Naive B cell (primary cell): ENCODE results near the gene NAV2. TPM values are rescaled to one million over a fixed set of nuclear protein-coding genes. Genes with fewer than 3 reads are reported as not detected.

Experiments
- ATAC-seq, 2 donors: fragments of 150-1000 bp; cut with Tn5 transposase; 2 replicates each; pipeline ENCODE4 v1.10.0; 2021; ENCODE audit warnings: low read depth in 2 of 2, mild to moderate bottlenecking in 2 of 2, moderate library complexity in 2 of 2
- DNase-seq: peaks from one replicate; pipeline ENCODE4 v3.0.0; 2022
- H3K27ac Mint-ChIP-seq, 6 donors: one replicate each; pipeline ENCODE4 v1.8.0; 2020 to 2022; ENCODE audit warnings: mild to moderate bottlenecking in 6 of 6, mixed read lengths in 6 of 6, moderate library complexity in 5 of 6, inconsistent platforms in 2 of 6
- H3K27me3 Mint-ChIP-seq, 3 donors: one replicate each; pipeline ENCODE4 v1.8.0; 2021 to 2022; ENCODE audit warnings: mixed read lengths in 3 of 3, mild to moderate bottlenecking in 1 of 3
- H3K36me3 Mint-ChIP-seq, 2 donors: one replicate each; pipeline ENCODE4 v1.8.0; 2020 to 2022; ENCODE audit warnings: mixed read lengths in 2 of 2, inconsistent platforms in 1 of 2, mild to moderate bottlenecking in 1 of 2
- H3K4me1 Mint-ChIP-seq, 3 donors: one replicate each; pipeline ENCODE4 v1.8.0; 2020 to 2022; ENCODE audit warnings: mixed read lengths in 3 of 3, inconsistent platforms in 1 of 3, mild to moderate bottlenecking in 1 of 3, moderate library complexity in 1 of 3
- H3K4me3 Mint-ChIP-seq, 8 donors: one replicate each; pipeline ENCODE4 v1.8.0; 2020 to 2022; ENCODE audit warnings: mild to moderate bottlenecking in 8 of 8, mixed read lengths in 8 of 8, moderate library complexity in 8 of 8, inconsistent platforms in 2 of 8
- H3K9me3 Mint-ChIP-seq, 7 donors: one replicate each; pipeline ENCODE4 v1.8.0; 2020 to 2022; ENCODE audit warnings: mixed read lengths in 7 of 7, mild to moderate bottlenecking in 5 of 7, inconsistent platforms in 2 of 7, moderate library complexity in 1 of 7
- polyA plus RNA-seq, 6 donors: library from polyadenylated mRNA; unstranded; fragments of 300-500 nt; fragmentation: Illumina TruSeq; gene quantifications; one replicate each; pipeline ENCODE4 v1.2.3, GENCODE V29; 2021; ENCODE audit warnings: low read depth in 6 of 6

NAV2 gene
- polyA plus RNA-seq, 6 donors from 2014 or later = 0.90 to 3.2 (median 0.94) TPM; not detected in 3

DNA sequence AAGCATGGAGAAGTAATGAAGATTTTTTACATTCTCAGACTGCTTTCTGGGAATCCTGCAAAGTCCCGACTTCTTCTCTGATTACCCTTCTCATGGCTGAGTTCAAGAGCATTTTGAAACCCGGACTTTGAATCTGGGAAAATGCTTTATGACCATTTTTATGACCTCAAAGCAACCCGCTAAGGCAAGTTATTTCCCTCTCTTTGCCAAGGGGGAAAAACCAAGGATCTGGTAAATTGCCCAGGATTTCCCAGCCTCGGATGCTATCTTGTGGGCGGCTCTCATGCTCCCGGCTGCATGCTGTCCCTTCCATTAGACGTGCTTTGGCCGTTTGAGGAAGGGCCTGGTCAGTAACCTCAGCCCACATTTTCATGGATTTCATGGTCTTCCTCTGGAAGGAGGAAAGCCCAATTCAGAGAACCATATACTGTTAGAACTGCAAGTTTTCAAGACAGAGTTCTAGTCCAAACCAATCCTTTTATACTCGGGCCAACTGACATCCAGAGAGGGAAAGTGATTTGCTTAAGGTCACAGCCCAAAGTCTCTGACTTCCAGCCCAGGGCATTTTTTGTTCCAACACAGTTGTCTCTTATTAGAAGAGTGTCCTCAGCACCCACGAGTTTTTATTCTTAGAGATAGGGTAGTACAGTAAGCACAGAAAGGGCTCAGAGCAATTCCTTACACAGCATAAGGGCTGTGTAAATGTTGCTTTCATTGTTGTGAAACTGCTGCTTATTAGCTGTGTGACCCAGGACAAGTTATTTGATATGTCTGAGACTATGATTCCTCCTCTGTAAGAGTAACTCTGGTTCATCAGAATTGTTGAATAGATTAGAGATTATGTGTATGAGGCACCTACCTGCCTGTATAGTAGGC lies 77.4 kb downstream of the NAV2 start:
- H3K4me1 Mint-ChIP-seq = no peaks in the 10 kb centered on the region
- ATAC-seq (no peak), DNase-seq (no peak)
- no peaks in the 10 kb centered on the region for H3K36me3 Mint-ChIP-seq
- H3K4me3 Mint-ChIP-seq = peak overlapping the region in 1 of 8 donors; percentile 45
- peak overlapping the region in 1 of 6 donors; percentile 32 for H3K27ac Mint-ChIP-seq
- peaks cover 0 to 1% (median 0%) of the 10 kb centered on the region in 7 donors for H3K9me3 Mint-ChIP-seq
- peaks cover 0 to 16% (median 13%) of the 10 kb centered on the region in 3 donors for H3K27me3 Mint-ChIP-seq

DNA sequence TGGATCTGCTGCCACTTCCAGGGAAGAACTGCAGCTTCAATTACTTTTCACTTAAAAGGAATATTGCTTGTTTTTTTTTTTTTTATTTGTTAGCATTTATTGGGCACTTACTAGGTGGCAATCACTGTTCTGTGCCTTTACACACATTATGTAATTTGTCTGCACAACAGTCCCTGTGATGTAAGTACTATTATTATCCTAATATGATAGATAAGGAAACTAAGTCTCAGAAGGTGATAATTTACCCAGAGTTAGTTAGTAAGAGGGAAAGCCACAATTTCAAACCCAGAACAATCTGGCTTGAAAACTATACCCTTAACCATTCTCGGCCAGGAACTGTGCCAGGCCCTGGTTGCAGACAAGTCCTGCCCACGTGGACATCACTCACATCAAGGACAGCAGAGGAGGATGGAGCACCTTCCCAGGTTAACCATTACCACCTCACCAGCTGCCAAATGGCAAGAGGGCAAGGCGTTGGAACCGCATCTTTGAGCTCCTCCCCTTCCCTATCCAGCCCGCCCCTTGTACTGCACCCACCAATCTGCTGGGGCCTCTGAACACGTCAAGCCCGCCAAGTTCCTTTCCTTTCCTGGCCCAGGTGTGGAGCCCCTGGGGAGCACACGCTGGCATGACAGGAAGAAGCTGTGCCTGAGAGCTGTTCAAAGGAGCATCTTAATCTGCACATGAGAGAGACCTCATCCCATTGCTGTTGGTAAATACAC lies 78.4 kb downstream of the NAV2 start:
- Mint-ChIP-seq H3K4me1 (no peaks in the 10 kb centered on the region), H3K4me3 (no peak overlapping the region), H3K36me3 (no peaks in the 10 kb centered on the region), H3K9me3 (peaks cover 0 to 1% (median 0%) of the 10 kb centered on the region in 7 donors), H3K27ac (peak overlapping the region in 1 of 6 donors; percentile 32), H3K27me3 (peaks cover 0 to 16% (median 12%) of the 10 kb centered on the region in 3 donors)
- no peak for DNase-seq
- ATAC-seq = no peak

DNA sequence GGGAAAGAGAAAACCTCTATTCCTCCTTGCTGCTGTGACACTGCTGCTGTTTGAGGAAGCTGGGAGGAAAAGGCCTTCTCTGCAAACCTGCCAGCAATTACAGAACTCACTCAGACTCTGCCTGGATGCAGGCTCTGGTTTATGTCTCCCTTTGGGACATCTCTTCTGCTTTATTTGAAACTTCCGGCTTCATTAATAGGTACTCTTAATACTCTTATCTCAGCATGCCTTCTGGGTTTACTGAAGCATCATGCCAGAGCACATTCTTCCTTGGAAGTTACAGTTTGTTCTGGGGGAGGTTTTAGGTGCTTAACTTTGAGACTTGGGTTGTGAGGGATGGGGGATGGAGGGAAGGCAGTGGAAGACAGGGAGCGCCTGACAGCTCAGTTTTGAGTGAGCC lies 79.9 kb downstream of the NAV2 start:
- peaks cover 3 to 22% (median 19%) of the 10 kb centered on the region in 3 donors for H3K27me3 Mint-ChIP-seq
- H3K4me1 Mint-ChIP-seq = no peaks in the 10 kb centered on the region
- H3K4me3 Mint-ChIP-seq = peak overlapping the region in 1 of 8 donors; percentile 40
- DNase-seq (no peak), ATAC-seq (no peak)
- no peaks in the 10 kb centered on the region for H3K36me3 Mint-ChIP-seq
- H3K27ac Mint-ChIP-seq = no peak overlapping the region
- H3K9me3 Mint-ChIP-seq = peaks cover 0 to 1% (median 0%) of the 10 kb centered on the region in 7 donors

DNA sequence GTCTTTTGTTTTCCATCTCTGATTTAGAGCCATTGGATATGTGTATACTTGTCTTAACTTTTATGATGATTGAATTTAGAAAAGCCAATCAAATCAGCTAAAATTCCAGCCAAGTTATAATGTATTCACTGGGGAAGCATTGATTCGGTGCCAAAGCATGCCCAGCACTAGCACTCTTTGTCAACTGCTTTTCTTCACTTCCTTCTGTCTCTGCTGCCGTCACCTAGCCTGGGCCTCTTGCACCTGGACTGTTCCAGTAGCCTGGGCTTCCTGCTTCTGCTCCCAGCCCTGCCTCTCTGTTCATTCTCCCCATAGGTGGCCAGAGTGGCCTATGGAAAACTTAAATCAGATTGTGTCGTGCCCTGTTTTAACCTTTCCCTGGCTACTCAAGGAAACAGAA lies 80.7 kb downstream of the NAV2 start:
- H3K36me3 Mint-ChIP-seq = no peaks in the 10 kb centered on the region
- H3K9me3 Mint-ChIP-seq = peaks cover 0 to 1% (median 0%) of the 10 kb centered on the region in 7 donors
- peak overlapping the region in 1 of 6 donors; percentile 79 for H3K27ac Mint-ChIP-seq
- DNase-seq = no peak
- H3K4me1 Mint-ChIP-seq = no peaks in the 10 kb centered on the region
- peaks cover 3 to 22% (median 15%) of the 10 kb centered on the region in 3 donors for H3K27me3 Mint-ChIP-seq
- no peak overlapping the region for H3K4me3 Mint-ChIP-seq
- no peak for ATAC-seq

DNA sequence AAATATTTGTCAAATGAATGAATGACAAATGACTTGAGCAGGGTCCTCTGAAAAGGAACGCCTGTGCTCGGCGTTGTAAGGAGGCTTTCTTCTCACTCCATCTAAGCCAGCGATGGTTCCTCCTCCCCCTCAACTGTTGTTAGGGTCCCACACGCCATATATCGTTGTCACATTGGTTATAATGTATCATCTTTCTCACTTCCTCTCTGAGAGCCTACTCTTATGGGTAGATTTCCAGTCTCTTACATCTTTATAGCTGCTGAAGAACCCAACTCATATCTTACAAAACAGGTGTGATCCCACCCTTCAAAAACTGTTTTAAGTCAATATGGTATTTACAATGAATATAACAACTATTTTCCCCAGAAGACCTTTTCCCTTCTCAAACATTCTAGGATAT lies 81.5 kb downstream of the NAV2 start:
- Mint-ChIP-seq H3K4me3 (no peak overlapping the region), H3K27ac (no peak overlapping the region), H3K27me3 (peaks cover 3 to 23% (median 8%) of the 10 kb centered on the region in 3 donors), H3K9me3 (peaks cover 0 to 2% (median 0%) of the 10 kb centered on the region in 7 donors), H3K36me3 (no peaks in the 10 kb centered on the region), H3K4me1 (no peaks in the 10 kb centered on the region)
- DNase-seq (no peak), ATAC-seq (no peak)

DNA sequence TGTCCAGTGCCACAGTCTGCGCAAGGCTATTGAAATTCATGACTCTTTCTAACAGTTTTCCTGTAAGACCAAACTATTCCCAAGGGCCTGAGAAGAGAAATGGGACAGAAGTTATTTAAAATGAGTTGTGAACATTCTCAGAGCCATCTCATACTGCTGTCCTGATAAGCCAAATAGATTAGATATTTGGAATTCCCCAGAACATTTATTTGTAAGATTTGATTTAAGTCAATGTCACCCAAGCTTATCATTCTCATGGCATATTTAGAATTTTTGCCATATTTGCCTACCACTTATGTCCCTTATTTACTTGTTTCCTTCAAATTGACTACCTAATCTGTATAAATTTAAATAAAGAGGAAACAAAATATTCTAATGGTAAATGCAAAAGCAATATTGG lies 82.4 kb downstream of the NAV2 start:
- H3K27me3 Mint-ChIP-seq = peaks cover 8 to 24% (median 8%) of the 10 kb centered on the region in 3 donors
- H3K27ac Mint-ChIP-seq = no peak overlapping the region
- peaks cover 0 to 2% (median 0%) of the 10 kb centered on the region in 7 donors for H3K9me3 Mint-ChIP-seq
- ATAC-seq = no peak
- no peak overlapping the region for H3K4me3 Mint-ChIP-seq
- DNase-seq = no peak
- H3K4me1 Mint-ChIP-seq = no peaks in the 10 kb centered on the region
- no peaks in the 10 kb centered on the region for H3K36me3 Mint-ChIP-seq

DNA sequence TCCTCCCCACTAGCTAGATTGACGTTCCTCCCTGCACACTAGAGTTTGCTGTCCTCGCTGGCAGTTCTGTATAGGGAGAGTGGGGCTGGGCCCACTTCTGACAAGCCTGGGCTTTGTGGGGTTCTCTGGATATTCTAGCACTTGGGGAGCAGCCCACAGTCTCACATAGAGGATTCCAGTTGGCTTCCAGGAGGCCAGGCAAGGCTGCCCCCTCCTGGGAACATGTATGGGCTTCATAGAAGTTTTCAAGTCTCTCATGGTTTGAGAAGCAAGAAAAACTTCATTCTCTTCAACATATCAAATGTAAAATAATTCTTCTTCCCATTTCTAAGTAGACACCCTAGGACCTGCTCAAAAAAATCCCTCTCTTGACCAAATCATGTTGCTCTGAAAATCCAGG lies 87.5 kb downstream of the NAV2 start:
- H3K36me3 Mint-ChIP-seq = no peaks in the 10 kb centered on the region
- no peaks in the 10 kb centered on the region for H3K4me1 Mint-ChIP-seq
- H3K4me3 Mint-ChIP-seq = no peak overlapping the region
- H3K27me3 Mint-ChIP-seq = peaks cover 9 to 31% (median 15%) of the 10 kb centered on the region in 3 donors
- ATAC-seq (no peak), DNase-seq (no peak)
- peaks cover 0 to 2% (median 0%) of the 10 kb centered on the region in 7 donors for H3K9me3 Mint-ChIP-seq
- H3K27ac Mint-ChIP-seq = peak overlapping the region in 1 of 6 donors; percentile 42

DNA sequence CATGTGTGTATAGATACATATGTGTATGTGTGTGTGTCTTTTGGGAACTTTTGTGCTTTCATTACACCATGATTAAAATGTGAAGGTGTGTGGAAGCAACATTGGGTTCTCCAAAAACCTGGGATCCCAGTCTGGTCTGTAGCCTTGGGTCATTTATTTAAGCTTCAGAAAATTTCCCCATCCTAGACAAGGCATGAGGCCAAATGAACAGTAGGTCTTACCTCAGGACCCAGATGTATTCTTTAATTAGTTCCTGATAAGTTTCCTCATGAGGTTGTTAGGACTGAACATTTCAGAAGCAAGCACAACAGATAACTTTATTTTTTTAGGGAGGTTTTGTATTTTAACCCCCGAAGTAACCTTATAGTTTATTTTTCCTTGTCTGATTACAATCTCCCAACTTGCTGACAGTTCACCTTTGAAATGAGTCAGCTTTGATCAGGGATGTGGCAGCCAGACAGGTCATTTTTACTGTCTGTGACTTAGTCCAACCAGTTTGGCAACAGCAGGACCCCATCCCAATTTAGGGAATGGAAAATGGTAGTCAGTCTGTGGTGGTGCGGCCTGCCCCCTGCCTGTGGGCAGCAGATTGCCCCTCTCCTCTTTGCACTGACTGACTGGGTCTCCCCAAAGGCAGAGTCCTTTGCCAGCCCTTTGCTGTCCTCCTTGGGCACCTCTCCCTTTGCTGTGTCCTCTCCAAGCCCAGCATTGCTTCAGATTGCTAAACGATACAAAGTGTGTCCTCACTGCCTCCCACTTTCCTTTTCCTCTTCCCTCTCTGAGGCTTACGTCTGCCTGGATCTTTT lies 88.3 kb downstream of the NAV2 start:
- Mint-ChIP-seq H3K27ac (no peak overlapping the region), H3K27me3 (peaks cover 9 to 31% (median 15%) of the 10 kb centered on the region in 3 donors), H3K36me3 (no peaks in the 10 kb centered on the region), H3K9me3 (peaks cover 0 to 2% (median 0%) of the 10 kb centered on the region in 7 donors), H3K4me3 (no peak overlapping the region), H3K4me1 (no peaks in the 10 kb centered on the region)
- DNase-seq = no peak
- ATAC-seq = no peak

DNA sequence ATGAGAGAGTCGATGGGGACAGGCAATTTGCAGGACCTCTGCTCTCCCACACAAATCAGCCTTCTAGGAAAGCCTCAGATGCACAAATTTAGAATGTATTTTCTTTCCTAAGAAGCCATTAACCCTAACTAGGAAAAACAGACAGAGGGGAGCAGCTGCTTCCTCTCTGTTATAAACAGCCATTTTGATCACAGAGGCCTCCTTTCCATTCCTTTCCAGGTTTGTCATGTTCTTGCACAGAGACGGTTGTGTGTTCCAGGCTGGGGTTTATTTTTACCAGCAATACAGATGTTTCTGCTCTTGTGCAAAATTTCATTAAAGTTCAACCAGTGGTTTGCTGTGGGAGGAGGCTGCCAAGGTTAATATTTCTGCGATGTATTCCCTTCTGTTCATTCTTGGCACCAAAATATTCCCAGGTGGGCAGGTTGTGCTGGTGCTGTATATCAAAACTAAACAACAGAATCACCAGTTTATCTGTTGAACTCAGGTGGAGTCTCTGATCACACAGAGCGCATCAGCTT lies 90.2 kb downstream of the NAV2 start:
- ATAC-seq (no peak), DNase-seq (no peak)
- peaks cover 6 to 18% (median 13%) of the 10 kb centered on the region in 3 donors for H3K27me3 Mint-ChIP-seq
- H3K36me3 Mint-ChIP-seq = no peaks in the 10 kb centered on the region
- H3K27ac Mint-ChIP-seq = no peak overlapping the region
- H3K4me3 Mint-ChIP-seq = no peak overlapping the region
- H3K4me1 Mint-ChIP-seq = no peaks in the 10 kb centered on the region
- H3K9me3 Mint-ChIP-seq = peaks cover 0 to 2% (median 0%) of the 10 kb centered on the region in 7 donors

DNA sequence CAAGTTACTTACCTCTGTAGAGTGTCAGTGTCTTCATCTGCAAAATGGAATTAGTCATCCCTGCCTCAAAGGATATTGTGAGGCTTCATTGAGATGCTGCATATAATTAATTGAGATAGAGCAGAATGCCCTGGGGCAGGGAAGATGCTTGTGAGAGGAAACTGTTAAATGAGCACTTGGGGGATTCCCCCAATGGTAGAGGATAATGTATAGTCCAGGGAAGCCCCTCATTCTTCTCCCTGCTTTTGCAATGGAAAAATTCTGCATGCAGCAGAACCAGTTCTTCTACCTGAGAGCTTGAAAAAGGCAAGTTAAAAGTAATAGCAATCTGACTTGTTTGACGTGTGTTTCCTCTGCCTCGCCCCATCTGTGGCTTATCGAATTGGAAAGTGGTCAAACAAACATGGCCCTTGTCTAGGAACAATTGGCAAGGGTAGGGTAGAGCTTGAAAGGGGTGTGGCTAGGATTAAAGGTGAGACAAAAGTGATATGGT lies 90.9 kb downstream of the NAV2 start:
- peaks cover 6 to 15% (median 12%) of the 10 kb centered on the region in 3 donors for H3K27me3 Mint-ChIP-seq
- no peak overlapping the region for H3K4me3 Mint-ChIP-seq
- ATAC-seq = no peak
- no peaks in the 10 kb centered on the region for H3K4me1 Mint-ChIP-seq
- DNase-seq = no peak
- H3K9me3 Mint-ChIP-seq = peaks cover 0 to 2% (median 0%) of the 10 kb centered on the region in 7 donors
- no peak overlapping the region for H3K27ac Mint-ChIP-seq
- no peaks in the 10 kb centered on the region for H3K36me3 Mint-ChIP-seq

DNA sequence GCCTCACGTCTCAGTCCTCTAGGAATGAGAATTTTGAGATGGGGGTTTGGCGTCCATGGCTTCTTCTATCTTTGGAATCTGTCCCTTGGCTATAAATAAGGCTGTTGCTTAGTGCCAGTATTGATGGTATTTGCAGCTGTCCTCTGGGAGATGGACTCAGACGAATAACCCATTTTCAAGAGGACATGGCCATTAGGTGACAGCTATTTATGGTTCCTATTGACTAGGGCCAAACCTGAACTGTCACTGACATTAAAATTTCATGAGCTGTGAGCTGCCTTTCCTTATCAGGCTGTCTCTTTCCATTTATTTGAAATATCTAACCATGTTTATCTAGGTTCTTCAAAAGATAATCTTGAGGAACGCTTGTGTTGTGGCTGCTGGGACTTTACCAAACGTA lies 92.7 kb downstream of the NAV2 start:
- Mint-ChIP-seq H3K36me3 (no peaks in the 10 kb centered on the region), H3K27me3 (peaks cover 7 to 15% (median 7%) of the 10 kb centered on the region in 3 donors), H3K27ac (no peak overlapping the region), H3K4me1 (no peaks in the 10 kb centered on the region), H3K4me3 (no peak overlapping the region), H3K9me3 (no peaks in the 10 kb centered on the region)
- no peak for DNase-seq
- ATAC-seq = no peak

DNA sequence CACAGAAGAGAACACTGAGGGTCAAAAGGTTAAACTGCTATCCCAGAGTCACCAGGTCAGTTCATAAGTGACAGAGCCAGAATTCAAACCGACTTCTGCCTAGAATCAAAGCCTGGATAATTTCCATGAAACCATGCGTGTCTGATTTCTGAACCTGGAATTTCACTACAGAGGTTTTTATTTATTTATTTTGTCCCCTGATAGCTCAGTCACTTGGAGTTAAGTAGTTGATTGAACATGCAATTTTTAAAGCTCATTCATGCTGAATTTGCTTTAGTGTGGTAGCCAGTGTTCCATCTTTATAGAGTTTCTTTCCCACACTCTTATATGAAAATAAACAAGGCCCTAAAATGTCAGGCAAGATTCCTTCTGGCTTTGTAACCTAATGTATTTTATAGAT lies 93.2 kb downstream of the NAV2 start:
- no peak for DNase-seq
- no peaks in the 10 kb centered on the region for H3K36me3 Mint-ChIP-seq
- no peak for ATAC-seq
- peaks cover 7 to 15% (median 7%) of the 10 kb centered on the region in 3 donors for H3K27me3 Mint-ChIP-seq
- H3K27ac Mint-ChIP-seq = no peak overlapping the region
- no peak overlapping the region for H3K4me3 Mint-ChIP-seq
- no peaks in the 10 kb centered on the region for H3K9me3 Mint-ChIP-seq
- no peaks in the 10 kb centered on the region for H3K4me1 Mint-ChIP-seq

DNA sequence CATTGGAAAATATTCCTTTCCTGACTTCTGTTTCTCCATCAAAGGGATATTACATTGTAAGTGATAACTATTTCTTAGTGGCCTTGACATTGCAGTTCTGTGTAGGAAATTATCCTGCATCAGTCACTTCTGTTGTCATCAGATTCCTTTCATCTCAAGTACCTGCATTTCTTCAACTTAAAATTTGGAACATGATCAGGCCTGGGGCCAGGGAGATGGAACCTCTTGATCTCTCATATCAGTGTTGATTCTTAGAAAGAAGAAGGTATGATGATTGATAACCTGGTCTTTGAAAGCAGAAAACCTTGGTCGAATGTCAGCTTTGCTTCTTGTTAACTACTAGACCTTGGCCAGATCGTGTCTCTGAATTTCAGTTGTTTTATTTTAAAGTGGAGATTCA lies 93.6 kb downstream of the NAV2 start:
- H3K27me3 Mint-ChIP-seq = peaks cover 7 to 12% (median 7%) of the 10 kb centered on the region in 3 donors
- no peaks in the 10 kb centered on the region for H3K9me3 Mint-ChIP-seq
- H3K27ac Mint-ChIP-seq = no peak overlapping the region
- ATAC-seq = no peak
- no peaks in the 10 kb centered on the region for H3K36me3 Mint-ChIP-seq
- H3K4me1 Mint-ChIP-seq = no peaks in the 10 kb centered on the region
- H3K4me3 Mint-ChIP-seq = no peak overlapping the region
- no peak for DNase-seq
